ENCODE measurements around the gene PAPOLB.

PAPOLB gene

GRCh38 chr7:4820405-4820966, 41.3 kb downstream of the PAPOLB start:
- DNase-seq, result no peak

- DNase-seq, result no peak
These were observed 42.0 kb downstream of the PAPOLB start for GRCh38 chr7:4819560-4820404.

GRCh38 chr7:4818000-4818794, 43.6 kb downstream of the PAPOLB start:
- DNase-seq, result no peak

DNA sequence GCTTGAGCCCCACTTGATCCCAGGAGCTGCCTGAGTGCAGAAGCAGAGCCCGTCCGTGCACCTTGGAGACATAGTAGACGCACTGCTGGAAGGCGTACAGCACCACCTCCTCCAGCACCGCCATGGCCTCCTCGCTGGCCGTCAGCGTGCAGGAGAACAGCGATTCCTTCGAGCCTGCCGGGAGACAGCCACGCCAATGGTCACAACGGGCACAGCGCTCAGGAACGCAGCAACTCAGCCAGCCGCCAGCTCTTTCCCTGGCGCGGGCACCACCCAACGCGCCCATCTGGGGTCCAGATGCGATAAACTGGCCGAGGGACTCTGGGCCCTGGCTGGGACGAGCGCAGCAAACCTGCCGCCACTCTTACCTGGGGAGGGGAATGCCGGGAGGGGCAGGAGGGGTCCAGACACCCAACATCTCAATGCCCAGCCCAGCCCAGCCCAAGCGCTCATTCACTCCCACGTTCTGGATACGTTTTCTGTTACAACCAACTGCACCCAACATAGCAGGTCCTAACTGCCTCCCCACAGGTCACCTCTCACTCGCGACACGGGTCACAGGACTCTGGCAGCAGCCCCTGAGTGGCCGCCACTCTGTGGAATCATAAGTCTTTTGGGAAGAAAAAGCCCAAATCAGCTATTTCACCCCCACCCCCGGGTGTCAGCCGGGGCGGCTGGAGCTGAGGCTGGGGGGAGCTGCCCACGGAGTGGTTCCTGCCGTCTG, 44.5 kb downstream of the PAPOLB start:
- DNase-seq, result no peak

- no peak for DNase-seq
These were observed 45.3 kb downstream of the PAPOLB start for GRCh38 chr7:4816419-4817080.

DNA sequence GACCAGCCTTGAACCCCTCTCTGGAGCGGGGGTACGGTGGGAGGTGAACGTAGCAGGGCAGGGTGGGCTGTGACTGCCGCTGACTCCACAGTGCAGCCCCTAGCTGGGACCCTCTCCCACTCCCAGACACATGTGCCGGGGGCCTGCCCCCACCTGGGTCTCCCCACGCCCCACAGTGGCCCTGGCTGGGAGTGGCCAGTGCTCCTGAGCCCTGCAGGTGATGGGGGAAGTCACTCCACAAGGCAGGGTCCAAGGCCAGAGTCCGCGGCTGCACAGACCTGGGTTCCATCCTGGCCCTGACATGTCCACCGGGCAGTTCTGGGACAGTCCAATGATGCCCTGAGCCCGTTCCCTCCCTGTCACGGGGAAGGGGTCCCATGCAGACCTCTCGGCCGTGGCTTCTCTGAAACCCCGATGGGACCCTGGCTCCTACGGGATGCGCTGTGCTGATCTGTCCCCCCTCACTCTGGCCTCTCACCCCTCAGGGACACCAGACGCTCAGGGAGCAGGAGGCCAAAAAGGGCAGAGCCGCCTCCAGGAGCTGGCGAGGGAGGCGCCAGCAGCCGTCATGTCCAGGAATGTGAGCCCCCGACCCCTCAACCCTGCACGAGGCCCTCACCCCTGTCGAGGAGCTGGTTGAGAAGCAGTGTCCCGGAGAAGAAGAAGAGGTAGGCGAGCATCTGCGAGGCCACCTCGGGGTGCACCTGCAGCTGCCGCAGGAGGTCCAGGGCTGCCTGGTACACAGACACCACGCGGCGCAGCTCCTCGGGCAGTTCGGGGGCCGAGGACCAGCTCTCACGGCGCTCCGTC, 46.0 kb downstream of the PAPOLB start:
- no peak for DNase-seq

DNA sequence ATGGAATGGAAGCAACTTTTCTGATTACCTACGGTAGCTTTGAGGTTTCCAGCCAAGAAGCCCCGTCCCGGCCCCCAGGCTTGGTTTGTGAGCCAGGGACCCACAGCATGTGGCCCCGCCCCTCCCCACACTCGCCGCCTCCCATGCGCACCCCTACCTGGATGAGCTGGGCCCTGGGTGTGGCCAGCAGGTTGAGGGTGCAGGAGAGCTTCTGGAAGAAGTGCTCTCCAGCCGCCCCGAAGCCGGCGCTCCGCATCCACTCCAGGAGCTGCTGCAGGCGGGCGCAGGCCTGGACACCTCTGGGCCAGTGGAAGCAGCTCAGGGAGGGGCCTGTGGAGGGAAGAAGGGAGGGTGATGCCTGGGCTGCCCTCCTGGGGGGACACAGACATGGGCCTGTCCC, 46.7 kb downstream of the PAPOLB start:
- DNase-seq, result no peak

- no peak for DNase-seq
These were observed 47.4 kb downstream of the PAPOLB start for GRCh38 chr7:4814433-4814832.

DNA sequence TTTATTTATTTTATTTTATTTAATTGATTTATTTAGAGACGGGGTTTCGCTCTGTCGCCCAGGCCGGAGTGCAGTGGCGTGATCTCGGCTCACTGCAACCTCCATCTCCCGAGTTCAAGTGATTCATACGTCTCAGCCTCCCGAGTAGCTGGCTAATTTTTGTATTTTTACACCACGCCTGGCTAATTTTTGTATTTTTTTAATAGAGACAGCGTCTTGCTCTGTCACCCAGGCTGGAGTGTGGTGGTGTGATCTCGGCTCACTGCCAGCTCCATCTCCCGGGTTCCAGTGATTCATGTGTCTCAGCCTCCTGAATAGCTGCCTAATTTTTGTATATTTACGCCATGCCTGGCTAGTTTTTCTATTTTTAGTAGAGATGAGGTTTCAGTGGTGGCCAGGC, 52.2 kb downstream of the PAPOLB start:
- DNase-seq, result no peak

DNA sequence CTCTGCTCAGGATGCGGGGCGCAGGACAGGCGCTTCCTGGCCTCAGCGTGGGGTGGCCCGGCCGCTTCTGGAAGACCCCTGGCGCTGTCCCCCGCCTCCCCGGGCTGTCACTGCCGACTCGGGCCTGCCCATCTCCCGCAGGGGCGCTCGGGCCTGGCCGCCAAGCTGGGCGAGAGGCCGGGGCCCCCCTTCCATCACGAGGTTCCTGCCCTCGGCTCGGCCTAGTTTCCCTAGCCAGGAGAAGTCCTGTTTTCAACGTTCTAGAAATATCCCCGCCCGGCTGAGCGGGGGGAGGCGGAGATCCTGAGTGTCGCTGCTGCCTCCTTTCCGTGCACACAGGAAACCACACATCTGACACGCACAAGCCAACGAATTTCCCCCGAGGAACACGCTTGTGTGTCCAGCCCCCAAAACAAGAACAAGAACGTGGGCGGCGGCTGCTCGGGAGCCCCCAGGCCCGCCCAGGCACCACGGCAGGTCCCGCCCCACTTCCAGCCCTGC, 52.7 kb downstream of the PAPOLB start:
- no peak for DNase-seq

DNA sequence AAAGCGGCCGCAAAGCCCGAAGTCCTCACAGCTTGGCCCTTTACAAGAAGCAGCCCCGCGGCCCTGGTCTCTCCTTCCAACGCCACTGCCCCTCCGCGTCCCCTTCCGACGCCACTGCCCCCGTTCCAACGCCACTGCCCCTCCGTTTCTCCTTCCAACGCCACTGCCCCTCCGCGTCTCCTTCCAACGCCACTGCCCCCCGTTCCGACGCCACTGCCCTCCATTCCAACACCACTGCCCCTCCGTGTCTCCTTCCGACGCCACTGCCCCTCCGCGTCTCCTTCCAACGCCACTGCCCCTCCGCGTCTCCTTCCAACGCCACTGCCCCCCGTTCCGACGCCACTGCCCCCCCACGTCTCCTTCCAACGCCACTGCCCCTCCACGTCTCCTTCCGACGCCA, 53.3 kb downstream of the PAPOLB start:
- no peak for DNase-seq

GRCh38 chr7:4808026-4808425, 53.8 kb downstream of the PAPOLB start:
- DNase-seq, result no peak
